EH (cell line): Measurements from ENCODE around the gene SRGAP3.

Experiments
- DNase-seq: peaks from one replicate; pipeline ENCODE4 v3.0.0-alpha.2; 2015; ENCODE audit warnings: low read depth

The SRGAP3 gene

DNA sequence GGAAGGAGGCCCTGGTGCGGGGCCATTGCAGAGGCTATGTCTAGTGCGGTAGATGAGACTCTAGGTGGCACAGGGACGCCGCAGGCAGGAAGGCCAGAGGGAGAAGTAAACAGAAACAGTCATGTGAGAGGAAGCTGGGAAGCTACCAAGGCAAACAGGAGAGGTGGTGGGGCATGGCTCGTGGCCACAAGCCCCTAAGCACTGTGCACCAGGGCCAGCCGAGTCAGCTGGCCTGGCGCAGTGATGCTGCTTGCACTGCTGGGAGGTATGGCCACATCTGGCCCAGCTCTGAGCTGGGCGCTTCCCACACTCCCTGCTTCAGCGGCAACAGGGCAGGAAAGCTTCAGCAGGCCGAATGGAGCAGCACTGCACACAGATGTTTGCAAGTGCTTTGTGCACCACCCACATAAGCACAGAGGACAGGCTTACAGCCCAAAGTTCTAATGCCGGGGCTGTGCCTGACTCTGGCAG, 76.6 kb downstream of the SRGAP3 start:
- peak; percentile 15 for DNase-seq

DNA sequence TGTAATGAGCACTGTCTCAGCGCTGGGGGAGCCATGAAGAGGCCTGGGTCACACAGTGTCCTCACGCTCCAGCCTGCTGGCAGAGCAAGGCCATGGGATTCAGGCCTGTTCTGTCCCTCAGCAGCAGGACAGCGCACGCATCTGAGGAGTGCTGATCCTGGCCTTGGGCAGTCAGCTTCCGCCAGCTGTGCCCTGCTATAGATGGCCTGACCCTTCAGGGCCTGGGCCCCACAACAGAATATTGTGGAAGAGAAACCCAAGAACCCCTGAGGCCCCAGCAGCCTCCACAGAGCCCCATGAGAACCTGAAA, 78.6 kb downstream of the SRGAP3 start:
- DNase-seq = no peak

DNA sequence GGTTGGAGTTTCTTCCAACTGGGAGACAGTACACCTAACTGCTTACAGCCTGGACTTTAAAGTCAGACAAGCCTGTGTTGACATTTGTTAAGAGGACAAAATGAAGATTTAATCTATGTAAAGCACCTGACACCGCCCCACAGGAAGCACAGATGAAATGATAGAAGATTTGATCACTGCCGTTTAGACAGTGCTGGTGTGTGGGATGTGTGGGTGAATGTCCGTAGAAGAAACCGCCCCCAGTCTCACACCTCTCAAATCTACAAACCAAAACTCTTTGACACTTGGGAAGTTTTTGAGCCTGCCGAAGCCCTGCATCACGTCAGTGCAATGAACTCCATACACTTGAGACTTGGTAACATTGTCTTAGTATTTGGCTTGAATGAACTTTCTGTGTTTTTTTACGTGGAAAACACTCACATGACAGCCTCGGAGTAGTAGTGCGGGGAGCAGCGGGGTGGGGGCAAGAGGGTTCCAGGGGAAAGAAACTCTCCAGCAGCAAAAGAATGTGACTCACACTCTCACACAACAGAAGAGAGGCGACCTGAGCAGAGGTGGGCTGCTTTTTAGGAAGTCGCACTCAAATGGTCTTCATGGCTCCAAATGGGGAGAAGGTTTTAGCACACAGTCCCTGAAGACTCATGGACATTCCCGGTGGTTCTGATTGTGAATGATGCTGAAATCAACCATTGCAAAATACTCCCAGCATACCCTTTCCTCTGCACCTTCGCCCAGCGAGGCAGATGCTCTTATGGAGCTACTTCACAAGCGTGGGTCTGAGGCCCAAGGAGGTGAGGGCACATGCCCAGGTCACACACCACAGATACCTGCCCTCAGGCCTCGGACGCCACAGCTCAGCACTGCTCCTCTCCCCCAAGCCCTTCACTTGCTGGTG, 79.2 kb downstream of the SRGAP3 start:
- DNase-seq = no peak

DNA sequence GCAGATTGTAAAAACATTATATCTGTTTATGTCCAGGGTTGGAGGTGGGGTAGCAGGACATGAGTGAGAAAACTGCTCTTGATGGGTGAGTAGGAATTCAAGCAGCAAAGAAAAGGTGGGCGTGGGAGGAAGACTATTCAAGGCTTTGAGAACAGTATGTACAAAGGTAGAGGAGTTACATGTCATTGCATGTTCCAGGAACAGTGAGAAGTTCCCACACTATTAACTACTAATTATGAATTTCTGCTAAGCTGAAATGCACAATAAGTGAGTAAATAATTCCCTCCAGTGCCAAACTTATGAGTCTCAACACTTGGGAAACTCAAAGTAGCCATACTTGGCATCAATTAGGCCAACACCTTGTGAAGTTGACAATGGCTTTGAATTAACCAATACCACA, 80.1 kb downstream of the SRGAP3 start:
- no peak for DNase-seq

DNA sequence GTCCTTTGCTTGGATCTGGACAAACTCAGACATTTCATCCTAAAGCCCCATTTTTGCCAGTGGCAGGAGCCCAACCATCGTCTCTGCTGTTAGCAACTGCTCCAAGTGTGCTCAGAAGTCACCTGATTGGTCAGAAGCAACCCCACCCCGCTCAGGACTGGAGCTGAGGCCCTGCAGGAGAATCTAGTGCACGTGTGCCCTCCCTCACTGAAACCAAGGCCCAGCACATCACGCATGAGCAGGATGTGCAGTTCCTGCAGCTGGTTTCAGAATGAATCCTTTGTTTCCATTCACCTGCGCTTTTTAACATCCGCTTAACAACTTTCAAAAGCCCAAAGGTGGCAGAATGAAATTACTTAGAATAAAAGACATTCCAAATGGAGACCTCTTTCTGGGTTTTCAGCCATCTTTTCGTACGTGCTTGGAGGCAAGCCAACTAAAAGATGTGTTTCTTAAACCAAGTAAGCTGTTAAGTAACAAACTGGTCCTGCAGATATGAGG, 81.2 kb downstream of the SRGAP3 start:
- no peak for DNase-seq

DNA sequence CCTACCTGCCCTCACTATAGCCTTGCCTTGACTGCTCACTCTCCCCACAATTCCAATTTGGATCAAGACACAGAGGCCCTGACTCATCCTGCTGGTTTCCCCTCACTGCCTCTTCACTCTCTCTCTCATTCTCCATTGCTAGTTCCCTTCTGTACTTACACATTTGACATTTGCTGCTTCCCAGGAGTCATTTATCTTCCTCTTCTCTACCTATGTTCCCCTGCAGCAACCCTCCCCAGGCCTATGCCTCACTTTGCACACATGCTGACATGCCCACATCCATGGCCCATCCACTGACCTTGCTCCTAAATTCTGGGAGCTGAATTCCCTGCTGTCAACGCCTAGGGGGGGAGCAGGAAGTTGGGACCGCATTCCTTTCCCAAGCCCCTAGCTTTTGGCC, 82.2 kb downstream of the SRGAP3 start:
- no peak for DNase-seq

DNA sequence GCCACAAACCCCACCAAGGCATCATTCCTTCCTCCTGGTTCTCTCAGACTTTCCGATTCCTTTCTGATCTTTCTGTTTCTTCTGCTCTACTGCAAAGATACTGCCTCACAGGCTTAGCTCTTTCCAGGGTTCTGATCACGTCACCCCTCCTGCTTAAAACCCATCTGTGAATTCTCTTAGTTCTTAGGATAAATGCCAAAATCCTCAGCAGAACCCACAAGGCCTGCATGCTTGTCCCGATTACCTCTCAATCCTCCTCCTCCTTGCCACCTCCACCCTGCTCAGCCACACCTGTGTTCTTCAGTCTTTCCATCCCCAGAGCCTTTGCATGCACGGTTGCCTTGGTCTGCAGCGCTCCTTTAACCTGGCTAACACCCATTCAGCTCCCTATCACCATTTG, 84.0 kb downstream of the SRGAP3 start:
- DNase-seq = no peak

DNA sequence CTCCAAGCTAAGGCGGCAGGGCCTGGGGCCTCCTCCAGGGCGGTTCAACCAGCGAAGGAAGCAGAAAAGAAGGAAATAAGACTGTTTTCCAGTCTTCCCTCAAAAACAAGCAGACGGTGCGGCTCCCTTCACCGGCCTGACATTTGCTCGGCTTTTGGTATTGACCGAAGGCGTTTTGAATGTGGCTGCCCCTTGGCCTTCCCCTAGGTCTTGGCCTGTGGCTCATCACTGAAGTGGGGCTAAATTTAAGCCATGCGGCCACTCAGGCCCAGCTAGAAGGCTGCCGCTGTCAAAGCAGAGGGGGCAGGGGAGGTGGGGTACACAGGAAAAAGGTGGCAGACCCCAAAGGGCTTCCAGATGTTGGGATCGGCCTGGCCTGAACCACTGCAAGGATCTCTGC, 86.2 kb downstream of the SRGAP3 start:
- no peak for DNase-seq

DNA sequence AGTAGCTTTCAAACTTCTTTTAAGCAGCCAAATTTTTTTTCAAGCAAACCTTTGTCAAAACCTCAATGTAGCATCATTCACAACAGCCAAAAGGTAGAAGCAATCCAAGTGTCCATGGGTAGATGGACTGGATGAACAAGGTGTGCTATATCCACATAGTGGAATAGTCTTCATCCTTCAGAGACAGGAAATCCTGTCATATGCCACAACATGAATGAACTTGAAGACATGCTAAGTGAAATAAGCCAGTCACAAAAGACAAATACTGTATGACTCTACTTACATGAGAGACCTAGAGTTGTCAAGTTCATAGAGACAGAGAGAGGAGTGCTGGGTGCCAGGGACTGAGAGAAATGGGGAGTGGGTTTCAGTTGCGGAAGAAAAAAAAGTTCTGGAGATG, 87.6 kb downstream of the SRGAP3 start:
- no peak for DNase-seq

DNA sequence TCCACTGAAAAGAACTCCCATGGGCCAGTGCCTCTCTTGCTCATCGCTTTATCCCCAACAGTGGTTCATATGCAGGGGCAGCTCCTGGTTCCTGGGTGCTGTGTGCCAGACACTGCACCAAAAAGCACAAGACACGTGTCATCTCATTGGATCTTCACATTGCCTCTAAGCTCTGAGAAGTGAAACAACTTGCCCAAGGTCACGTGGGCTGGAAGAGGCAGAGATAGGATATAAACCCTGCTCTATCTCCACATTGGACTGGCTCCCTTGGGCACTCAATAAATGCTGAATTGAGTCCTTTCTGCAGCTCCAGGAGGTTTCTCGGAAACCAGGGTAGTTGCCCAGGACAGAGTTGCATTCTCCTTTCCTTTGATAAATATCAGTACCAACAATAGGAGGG, 88.1 kb downstream of the SRGAP3 start:
- DNase-seq = no peak

DNA sequence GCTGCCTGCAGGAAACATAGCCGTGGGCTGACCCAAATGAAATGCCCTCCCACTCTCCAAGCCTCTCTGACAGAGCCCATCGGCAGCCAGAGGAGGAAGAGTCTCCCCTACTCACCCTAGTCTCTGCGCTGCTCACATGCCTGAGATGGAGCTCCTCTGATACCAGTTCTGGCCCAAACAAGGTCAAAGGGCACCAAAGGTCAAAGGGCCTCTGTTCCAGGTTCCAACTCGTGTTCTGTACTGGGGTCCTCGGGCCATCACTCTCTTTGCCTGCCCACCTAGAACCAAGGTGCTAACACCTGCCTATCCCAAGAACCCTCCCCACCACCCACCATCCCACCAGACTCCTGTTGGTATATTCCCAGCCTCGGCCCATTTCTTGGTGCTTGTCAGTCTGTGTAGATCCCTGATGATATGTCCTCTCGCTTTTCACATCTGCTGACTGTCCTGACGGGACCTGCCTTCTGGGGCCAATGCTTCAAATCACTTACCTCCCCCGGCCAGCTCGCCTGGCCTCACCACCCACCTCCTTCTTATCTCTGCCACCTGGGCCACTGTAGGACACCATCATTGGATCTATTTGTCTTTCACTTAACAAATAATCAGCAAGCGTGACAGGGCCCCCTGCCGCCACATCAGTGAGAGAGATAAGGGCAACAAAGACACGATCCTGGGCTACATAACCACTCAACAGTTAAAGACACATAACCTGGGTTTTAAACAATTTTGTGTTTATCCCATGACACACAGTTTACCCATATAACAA, 90.4 kb downstream of the SRGAP3 start:
- no peak for DNase-seq

DNA sequence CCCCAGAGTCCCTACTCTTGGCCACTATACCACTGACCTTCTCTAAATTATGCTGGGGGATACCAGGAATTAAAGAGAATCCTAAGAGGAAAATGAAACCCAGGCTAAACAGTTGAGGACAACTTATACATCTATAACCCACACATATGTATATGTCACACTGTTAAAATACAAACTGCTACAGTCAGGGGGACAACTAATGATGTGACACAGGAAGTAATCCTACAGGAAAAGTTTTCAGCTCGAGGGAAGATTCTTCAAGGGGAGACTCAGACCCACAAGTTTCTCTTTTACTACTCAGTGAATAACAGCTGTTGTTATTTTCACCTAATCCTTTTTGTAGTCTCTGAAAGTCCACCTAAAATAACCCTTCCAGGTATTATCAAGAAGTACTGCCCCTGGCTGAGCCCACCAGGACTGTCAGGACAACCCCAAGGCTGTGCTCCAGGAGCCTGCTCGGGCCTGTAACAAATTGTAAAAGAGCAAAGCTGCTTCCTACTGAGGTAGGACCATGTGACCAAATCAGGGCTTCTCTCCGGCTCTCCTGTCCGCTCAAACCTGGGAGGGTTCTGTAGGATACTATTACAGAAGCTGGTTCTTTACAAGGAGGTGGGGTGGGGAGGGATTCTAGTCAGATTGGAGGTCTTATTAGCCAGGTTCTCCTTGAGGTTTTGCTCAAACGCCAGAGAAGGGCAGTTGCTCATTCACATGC, 91.6 kb downstream of the SRGAP3 start:
- no peak for DNase-seq

DNA sequence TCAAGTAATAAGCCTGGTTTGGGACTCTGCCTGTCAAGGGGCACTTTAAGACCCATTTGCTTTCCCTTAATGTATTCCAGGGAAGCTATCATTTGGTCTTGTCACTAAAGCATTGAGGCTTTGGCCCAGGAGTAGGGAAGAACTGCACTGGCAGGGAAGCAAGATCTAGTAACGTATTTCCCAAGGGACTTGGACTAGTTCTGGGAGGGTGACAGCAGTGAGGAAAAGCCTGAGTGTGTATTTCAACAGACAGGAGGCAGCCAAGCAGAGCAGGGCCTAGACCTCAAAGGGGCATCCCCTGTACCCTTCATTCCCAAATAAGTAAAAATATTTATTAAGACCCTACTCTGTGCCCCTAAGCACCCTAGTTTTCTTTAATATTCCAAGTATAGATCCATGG, 92.8 kb downstream of the SRGAP3 start:
- DNase-seq = no peak

DNA sequence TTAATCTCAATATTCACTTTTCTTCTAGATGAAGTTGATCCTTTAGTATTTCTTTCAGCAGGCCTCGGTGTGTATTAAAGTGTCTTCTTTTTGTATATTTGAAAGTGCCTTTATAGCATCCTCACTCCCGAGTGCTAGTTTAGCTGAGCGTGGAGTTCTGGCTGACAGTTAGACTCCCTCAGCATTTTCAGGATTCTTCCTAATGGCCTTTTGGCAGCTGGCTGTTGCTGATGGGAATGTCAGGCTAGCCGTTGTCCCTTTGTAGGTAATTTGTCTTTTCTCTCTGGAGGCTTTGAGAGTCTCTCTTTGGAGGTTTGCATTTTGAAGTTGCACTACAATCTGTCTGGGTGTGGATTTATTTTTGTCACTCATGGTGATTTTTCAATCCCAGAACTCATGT, 94.4 kb downstream of the SRGAP3 start:
- DNase-seq = no peak

DNA sequence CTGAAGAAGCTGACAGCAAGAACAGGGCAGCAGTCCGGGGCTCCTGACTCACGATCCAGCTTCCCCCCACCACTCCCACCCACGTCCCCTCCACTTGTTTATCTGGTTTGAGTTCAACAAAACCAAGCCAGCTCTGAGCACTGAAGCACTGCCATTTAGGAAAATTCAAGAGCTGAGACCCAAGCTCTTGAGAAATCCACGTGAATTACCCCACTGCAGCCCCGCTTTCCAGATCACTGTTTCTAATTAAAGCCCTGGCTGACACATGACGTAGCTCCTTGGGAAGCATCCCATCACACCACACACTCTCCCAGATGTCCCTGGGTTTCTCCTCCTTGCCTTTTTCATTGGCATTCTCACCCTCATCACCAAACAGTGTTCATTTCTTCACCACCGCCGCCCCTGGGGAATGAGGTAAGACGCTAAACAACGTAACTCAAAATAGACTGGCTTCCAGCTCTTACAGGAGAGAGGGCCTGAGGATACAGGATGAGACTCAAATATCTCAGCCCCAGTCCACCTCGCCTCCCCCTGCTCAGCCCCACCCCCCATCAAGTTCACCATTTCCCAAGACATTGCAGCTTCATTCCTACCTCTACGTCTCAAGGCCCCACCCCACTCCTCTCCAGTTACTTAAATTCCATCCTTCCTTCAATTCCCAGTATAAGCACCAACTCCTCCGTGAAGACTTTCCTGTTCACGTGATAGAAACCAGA, 95.4 kb downstream of the SRGAP3 start:
- peak; percentile 37 for DNase-seq

DNA sequence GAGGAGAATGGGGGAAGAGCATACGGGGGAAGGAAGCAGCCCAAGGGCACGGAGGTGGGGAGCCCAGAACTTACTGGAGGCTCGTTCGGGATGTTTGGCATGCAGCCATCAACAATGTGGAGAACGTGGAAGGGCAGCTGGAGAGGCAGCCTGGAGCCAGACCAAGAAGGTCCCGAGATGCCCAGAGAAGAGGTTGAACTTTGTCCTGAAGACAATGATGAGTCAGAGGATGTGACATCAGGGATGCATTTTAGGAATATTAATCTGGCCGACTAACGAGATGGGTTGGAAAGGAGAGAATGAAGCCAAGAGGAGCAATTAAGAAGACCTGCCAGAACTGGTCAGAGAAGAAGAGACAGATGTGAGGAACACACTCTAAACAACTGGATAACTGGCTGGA, 98.2 kb downstream of the SRGAP3 start:
- peak; percentile 49 for DNase-seq

DNA sequence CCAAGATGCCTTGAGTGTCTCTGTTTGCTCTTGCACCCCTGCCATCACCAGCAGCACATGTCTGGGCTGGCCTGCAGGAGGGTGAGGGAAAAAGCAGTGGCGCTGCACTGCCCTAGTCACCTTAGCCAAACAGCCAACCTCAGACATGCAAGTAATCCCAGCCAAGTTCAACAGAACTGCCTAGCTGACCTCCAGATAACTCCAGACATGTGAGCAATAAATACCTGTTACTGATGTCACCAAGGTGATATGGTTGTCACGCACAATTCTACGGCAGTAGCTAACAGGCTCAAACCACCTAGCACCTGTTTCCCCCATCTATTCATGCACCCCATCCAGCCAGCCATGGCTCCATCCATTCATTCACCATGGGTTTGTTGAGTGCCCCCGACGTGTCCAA, 99.9 kb downstream of the SRGAP3 start:
- DNase-seq = no peak

DNA sequence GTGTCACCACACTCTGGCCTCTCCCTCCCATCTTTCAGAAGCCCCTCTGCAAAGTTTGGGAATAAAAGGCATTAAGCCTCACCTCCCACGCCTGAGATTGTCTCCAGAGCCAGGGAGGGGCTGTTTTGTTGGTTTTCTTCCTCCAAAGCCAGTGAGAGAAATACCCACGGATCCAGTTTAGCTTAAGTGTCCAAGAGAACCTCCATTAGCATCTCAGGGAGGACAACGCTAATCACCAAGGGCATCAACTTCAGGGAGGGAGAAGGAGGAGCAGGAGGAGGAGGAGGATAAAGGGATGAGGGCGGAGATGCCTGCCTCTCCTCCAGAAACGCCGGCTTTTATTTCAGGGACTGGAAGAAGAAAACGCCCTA, 101.6 kb downstream of the SRGAP3 start:
- DNase-seq = no peak

DNA sequence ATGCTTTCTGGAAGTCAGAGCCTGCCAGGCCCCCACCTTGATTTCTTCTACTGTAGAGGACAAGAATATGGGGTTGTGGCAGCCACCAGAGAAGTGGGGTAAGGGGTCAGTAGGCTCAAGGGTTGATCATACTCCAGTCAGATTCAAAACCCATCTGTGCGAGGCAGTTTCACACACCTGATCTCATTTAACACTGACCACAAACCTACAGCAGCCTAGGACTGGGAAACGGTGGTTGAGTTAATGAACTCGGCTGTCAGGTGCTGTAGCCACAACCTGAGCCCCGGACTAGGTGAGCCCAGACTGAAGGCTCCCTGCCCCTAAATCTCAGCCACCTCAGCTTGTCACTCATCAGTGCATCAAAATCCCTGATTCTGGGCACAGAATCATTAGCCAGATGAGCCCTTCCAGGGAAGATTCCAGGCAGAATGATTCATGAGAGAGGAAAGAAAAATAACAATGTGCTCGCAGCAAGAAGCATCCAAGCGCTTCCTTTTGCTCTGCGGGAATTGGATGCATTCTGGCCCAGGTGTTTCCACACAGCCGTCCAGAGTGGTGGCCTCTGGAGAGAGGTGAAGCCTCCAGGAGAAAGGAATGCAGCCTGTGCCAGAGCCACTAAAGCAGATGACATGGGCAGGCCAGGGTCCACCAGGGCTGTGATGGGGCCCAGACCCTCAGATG, 102.1 kb downstream of the SRGAP3 start:
- DNase-seq = no peak

DNA sequence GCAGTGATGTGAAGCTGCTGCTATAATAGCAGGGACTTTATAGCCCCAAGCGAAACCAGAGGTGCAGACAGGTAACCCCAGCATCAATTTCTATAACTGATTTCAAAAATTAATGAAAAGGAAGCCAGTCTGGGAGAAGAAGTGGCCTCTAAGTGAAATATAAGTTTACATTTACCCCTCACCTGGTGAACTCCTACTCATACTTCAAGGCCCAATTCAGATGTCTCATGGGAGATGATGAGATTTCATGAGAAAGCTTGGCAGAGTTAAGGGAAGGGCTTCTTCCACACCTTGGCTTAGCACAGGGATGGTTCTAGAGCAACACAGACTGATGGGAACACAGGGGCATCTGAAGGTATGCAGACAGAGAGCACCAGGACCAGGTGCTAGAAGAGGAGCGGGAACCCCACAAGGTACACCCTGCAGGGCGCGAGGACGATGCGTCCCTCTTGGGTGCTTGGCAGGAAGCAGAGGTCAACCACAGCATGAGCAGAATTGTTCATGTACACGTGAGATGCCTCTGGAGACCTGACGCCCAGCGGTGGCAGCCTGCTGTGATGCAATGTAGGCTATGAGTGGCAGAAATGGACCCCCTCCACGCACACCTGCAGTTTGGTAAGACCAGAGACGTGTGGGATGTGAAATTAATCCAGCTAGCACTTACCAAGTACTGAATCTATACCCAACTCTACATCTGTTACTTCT, 102.9 kb downstream of the SRGAP3 start:
- DNase-seq = no peak

DNA sequence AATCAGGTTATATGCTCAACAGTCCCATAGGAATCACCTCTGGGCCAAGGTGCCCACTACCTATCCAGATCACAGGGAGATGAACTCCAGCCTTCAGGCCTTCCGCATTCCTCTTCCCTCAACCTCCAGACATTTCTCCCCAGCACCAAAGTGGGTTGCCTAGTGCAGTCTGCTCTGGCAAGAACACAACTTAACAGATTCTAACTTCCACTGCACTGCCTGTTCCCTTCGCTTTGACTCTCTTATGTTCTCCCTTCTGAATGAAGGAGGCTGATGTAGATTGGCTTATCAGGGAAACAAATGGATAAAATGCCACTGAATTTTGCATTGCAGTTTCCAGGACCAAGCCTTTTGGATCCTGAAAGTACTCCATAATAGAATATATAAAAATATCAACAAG, 106.3 kb downstream of the SRGAP3 start:
- no peak for DNase-seq
